AG04449 (cell line): ENCODE results near the gene SPIRE1.
A peak's percentile ranks its signal among the peaks of the same experiment; 100 is the strongest.

Source experiments
- CTCF ChIA-PET: fragments of 350-600 bp; formaldehyde crosslinking; extraction: SDS; loops from one replicate; lab custom pipeline; 2021; ENCODE audit warnings: antibody characterized with exemption; lab: Yijun Ruan, JAX
- POLR2A ChIA-PET: fragments of 400-600, 350-600 bp; formaldehyde crosslinking; extraction: SDS; loops from one replicate; lab custom pipeline; 2020; ENCODE audit warnings: antibody characterized with exemption, inconsistent platforms; lab: Yijun Ruan, JAX
- DNase-seq: peaks from one replicate; pipeline ENCODE4 v3.0.0-alpha.2; 2010; ENCODE audit warnings: low read depth, low spot score
- H3K4me3 ChIP-seq: 2 replicates; pipeline ENCODE4 v1.5.1; 2011; ENCODE audit warnings: low read depth, mild to moderate bottlenecking, control low read depth, low read length
- TF ChIP-seq, protein P1 (sequence below): IDR thresholded peaks from one replicate; pipeline ENCODE4 v1.5.1; 2011; ENCODE audit warnings: mild to moderate bottlenecking, moderate library complexity, low read length, control low read depth, inconsistent platforms; ENCODE audit not compliant: insufficient read depth; ENCODE audit errors: missing control alignments

Gene SPIRE1

DNA sequence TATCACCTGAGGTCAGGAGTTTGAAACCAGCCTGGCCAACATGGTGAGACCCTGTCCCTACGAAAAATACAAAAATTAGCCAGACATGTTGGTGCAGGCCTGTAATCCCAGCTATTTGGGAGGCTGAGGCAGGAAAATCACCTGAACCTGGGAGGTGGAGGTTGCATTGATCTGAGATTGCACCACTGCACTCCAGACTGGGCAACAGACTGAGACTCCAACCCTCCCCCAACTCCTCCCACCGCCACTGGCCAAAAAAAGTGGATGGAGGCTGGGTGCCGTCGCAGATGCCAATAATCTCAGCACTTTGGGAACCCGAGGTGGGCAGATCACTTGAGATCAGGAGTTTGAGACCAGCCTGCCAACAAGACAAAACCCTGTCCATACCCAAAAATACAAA, 10.1 kb upstream of the SPIRE1 start:
- POLR2A ChIA-PET: no interaction called here
- no peak overlapping the region for H3K4me3 ChIP-seq
- DNase-seq: no peak
- TF ChIP-seq, protein P1, sequence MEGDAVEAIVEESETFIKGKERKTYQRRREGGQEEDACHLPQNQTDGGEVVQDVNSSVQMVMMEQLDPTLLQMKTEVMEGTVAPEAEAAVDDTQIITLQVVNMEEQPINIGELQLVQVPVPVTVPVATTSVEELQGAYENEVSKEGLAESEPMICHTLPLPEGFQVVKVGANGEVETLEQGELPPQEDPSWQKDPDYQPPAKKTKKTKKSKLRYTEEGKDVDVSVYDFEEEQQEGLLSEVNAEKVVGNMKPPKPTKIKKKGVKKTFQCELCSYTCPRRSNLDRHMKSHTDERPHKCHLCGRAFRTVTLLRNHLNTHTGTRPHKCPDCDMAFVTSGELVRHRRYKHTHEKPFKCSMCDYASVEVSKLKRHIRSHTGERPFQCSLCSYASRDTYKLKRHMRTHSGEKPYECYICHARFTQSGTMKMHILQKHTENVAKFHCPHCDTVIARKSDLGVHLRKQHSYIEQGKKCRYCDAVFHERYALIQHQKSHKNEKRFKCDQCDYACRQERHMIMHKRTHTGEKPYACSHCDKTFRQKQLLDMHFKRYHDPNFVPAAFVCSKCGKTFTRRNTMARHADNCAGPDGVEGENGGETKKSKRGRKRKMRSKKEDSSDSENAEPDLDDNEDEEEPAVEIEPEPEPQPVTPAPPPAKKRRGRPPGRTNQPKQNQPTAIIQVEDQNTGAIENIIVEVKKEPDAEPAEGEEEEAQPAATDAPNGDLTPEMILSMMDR: no peak
- CTCF ChIA-PET: interaction anchor here (15.7 kb wide), 1 partner anchor 278 kb away, joined by 336 read pairs; no protein-coding TSS in a partner anchor

DNA sequence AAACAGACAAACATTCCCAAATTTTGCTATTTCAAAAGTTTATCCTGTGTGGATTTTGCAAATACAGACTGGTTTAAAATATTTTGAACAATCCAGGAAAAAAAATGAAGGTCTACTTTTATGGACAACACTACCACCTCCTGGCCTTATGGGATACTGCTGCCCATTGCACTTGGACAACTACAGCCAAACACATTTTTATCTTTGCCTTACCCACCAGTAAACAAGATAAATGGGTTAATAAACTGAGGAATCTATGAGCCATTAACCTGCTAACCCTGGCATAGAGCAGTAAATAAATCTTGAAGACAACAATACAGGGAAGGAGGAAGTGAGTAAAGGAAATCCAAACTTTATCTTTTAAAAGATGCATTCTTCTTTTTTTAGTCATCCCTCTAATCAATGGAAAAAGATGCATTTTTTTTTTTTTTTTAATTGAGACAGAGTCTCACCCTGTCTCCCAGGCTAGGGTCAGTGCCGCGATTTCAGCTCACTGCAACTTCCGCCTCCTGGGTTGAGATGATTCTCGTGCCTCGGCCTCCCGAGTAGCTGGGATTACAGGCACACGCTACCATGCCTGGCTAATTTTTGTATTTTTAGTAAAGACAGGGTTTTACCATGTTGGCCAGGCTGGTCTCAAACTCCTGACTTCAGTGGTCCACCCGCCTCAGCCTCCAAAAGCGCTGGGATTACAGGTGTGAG, 2.1 kb upstream of the SPIRE1 start:
- POLR2A ChIA-PET: no interaction called here
- CTCF ChIA-PET: interaction anchor here (0.8 to 15.7 kb wide), 23 partner anchors 10 to 388 kb away, joined by 3 to 336 read pairs (median 4); partner anchors contain the start of gene PRELID3A
- no peak for DNase-seq

DNA sequence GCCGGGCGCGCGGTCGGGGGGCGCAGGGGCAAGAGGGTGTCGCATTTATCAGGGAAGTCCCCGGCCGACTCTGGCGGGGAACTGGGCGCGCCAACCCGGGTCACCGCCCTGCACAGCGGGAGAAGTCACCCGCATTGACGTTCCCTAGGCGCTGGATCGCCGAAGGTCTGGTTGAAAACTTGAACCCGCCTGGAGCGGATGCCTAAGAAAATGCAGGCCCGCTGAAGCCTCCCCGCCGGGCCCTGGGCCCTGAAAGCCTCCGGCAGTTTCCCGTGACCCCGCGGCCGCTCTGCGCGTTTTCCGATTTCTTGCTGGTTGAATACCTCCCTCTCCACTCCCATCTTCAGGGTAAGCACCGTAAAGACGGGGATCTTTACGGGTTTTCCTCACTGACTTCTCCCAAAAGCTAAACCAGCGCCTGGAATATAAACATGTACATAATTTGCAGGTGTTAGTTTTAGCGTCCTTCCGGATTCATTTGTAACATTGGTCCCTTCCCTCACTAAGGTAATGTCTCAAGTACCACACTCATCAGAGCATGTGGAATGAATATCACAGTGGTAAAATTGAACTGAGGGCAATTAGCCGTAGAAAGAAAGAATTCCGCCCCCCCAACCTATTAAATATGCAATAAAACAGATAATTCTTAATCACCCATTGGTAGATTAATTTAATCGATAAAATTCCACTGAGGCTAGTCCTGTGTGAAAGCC, 675 bp upstream of the SPIRE1 start:
- peak overlapping the region; percentile 81 for H3K4me3 ChIP-seq
- POLR2A ChIA-PET: interaction anchor here (0.8 to 1.0 kb wide), 2 partner anchors 251 to 282 kb away, joined by 3 to 4 read pairs; partner anchors contain the start of genes AFG3L2 and PRELID3A

More for the DNA sequence above, 2.1 kb upstream of the SPIRE1 start:
- TF ChIP-seq, protein P1: peak; percentile 76
- no peak overlapping the region for H3K4me3 ChIP-seq

DNA sequence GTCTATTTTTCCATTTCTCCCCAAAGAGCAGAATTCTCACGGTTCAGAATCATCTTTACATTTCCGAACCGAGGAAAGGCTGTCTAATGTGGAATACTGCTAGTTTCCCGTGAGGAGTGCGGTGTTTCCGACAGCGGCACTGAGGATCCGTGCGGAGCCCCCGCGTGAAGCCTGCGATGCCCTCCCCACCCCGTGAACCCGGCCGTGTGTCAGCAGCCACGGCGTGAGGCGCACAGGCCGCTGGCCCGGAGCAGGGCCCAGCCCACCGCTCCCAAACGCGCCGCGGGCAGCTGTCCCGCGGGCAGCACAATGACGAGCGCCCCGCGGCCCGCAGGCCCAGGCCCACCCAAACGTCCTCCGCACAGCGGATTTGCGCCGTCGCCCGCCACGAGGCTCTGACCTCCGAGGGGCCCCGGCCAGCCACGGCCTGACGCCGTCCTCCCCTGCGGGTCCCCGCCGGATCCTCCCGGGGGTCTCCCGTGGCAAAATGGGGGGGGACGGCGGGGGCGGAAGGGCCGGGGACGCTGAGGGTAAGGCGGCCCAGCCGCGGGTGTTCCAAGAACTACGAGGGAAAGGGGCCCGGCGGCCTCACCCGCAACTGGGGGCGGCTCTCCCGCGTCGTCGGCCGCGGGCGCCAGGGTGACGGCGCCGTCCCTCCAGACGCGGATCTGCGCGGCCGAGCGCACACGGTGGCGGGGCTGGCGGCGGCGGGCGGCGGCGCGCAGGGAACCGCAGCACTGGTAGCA, 796 bp downstream of the SPIRE1 start:
- H3K4me3 ChIP-seq: peak overlapping the region; percentile 81
- ChIA-PET CTCF (interaction anchor here (15.7 kb wide), 1 partner anchor 267 kb away, joined by 336 read pairs; no protein-coding TSS in a partner anchor), POLR2A (interaction anchor here (0.7 kb wide), 1 partner anchor 645 kb away, joined by 3 read pairs; no protein-coding TSS in a partner anchor)
- TF ChIP-seq, protein P1: no peak
- DNase-seq: no peak

More for the DNA sequence above, 675 bp upstream of the SPIRE1 start:
- CTCF ChIA-PET: interaction anchor here (0.6 to 15.7 kb wide), 20 partner anchors 12 to 387 kb away, joined by 3 to 336 read pairs (median 4); partner anchors contain the start of gene PRELID3A
- TF ChIP-seq, protein P1: no peak
- no peak for DNase-seq

DNA sequence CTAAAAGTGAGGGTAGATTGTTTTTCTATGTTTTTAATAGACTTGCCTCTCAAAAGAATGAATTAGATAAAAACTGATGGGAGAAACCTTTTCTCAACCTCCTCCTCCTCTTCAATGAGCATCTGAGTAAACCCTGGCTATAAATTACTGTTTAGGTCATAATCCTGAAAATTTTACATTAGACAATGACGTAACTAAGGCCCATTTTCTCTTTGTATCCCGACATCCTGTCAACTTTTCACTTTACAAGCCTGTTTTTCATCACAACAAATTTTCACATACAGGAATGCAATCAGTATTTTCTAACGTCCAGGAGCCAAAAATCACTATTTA, 1.3 kb downstream of the SPIRE1 start:
- CTCF ChIA-PET: interaction anchor here (15.7 kb wide), 1 partner anchor 266 kb away, joined by 336 read pairs; no protein-coding TSS in a partner anchor
- POLR2A ChIA-PET: no interaction called here
- TF ChIP-seq, protein P1: no peak
- H3K4me3 ChIP-seq: peak overlapping the region; percentile 81
- no peak for DNase-seq
